Measurements from ENCODE around the gene MYH10.
A peak's percentile ranks its signal among the peaks of the same experiment; 100 is the strongest.

Gene MYH10

GRCh38 chr17:8639709-8640108, 9.2 kb upstream of the MYH10 start:
- H3K9me3 ChIP-seq (replicated peaks; ENCODE audit: insufficient read depth, low read length): no peaks in the 10 kb centered on the region
- TF ChIP-seq EZH2phosphoT487 (IDR thresholded peaks at IDR 0.05; ENCODE audit: low read length) (no peak), EZH2 (optimal IDR thresholded peaks at IDR 0.05; ENCODE audit: low read depth, low read length) (no peak), CTCF (IDR thresholded peaks at IDR 0.05; ENCODE audit: low read length) (no peak)
- no peaks in the 10 kb centered on the region for H3K79me2 ChIP-seq (ENCODE audit: low read length)
- H3K27ac ChIP-seq (ENCODE audit: low read length): no peak overlapping the region
- no peaks in the 10 kb centered on the region for H3K27me3 ChIP-seq (replicated peaks; ENCODE audit: insufficient read depth, low read length)
- no peak for DNase-seq
- no peak overlapping the region for H3K4me2 ChIP-seq (ENCODE audit: low read depth, low read length)
- no peak overlapping the region for H3K4me3 ChIP-seq (ENCODE audit: low read length)
- H3K36me3 ChIP-seq (replicated peaks; ENCODE audit: insufficient read depth, low read length): no peaks in the 10 kb centered on the region
- H3K4me1 ChIP-seq (ENCODE audit: low read length): no peaks in the 10 kb centered on the region
- H3K9me2 ChIP-seq (replicated peaks; ENCODE audit: insufficient read depth, low read length): no peaks in the 10 kb centered on the region
- no peak overlapping the region for H3K9ac ChIP-seq (ENCODE audit: low read length)
- no peaks in the 10 kb centered on the region for H3F3A ChIP-seq (ENCODE audit: insufficient read depth, low read length)
- H4K20me1 ChIP-seq (ENCODE audit: insufficient read depth, low read length): no peaks in the 10 kb centered on the region
- no peak overlapping the region for H2AFZ ChIP-seq (ENCODE audit: low read length)

- peak overlapping the region; percentile 94; the same call in 1 of the 2 replicates for H2AFZ ChIP-seq (ENCODE audit: low read length)
- no peaks in the 10 kb centered on the region for H3K27me3 ChIP-seq (replicated peaks; ENCODE audit: insufficient read depth, low read length)
- peaks cover 5% of the 10 kb centered on the region for H3K4me1 ChIP-seq (ENCODE audit: low read length)
- H3K27ac ChIP-seq (ENCODE audit: low read length): no peak overlapping the region
- H3K9ac ChIP-seq (ENCODE audit: low read length): no peak overlapping the region; the same call in 1 of the 2 replicates
- TF ChIP-seq EZH2phosphoT487 (IDR thresholded peaks at IDR 0.05; ENCODE audit: low read length) (no peak), CTCF (IDR thresholded peaks at IDR 0.05; ENCODE audit: low read length) (no peak), EZH2 (optimal IDR thresholded peaks at IDR 0.05; ENCODE audit: low read depth, low read length) (no peak)
- DNase-seq: peak; percentile 31
- no peaks in the 10 kb centered on the region for H3K9me3 ChIP-seq (replicated peaks; ENCODE audit: insufficient read depth, low read length)
- no peaks in the 10 kb centered on the region for H3K36me3 ChIP-seq (replicated peaks; ENCODE audit: insufficient read depth, low read length)
- no peaks in the 10 kb centered on the region for H4K20me1 ChIP-seq (ENCODE audit: insufficient read depth, low read length)
- H3F3A ChIP-seq (ENCODE audit: insufficient read depth, low read length): peaks cover 10% of the 10 kb centered on the region; the same call in 1 of the 2 replicates
- peak overlapping the region; percentile 87 for H3K4me2 ChIP-seq (ENCODE audit: low read depth, low read length)
- no peaks in the 10 kb centered on the region for H3K9me2 ChIP-seq (replicated peaks; ENCODE audit: insufficient read depth, low read length)
- H3K79me2 ChIP-seq (ENCODE audit: low read length): peaks cover 31% of the 10 kb centered on the region
- H3K4me3 ChIP-seq (ENCODE audit: low read length): peak overlapping the region; percentile 96; the same call in 1 of the 2 replicates
Measured at GRCh38 chr17:8632061-8632460, 1.5 kb upstream of the MYH10 start.

- Histone ChIP-seq H3K4me1 (ENCODE audit: low read length) (peaks cover 5% of the 10 kb centered on the region), H2AFZ (ENCODE audit: low read length) (peak overlapping the region; percentile 94), H3K79me2 (ENCODE audit: low read length) (peaks cover 36% of the 10 kb centered on the region), H3K9me3 (replicated peaks; ENCODE audit: insufficient read depth, low read length) (no peaks in the 10 kb centered on the region), H3K36me3 (replicated peaks; ENCODE audit: insufficient read depth, low read length) (no peaks in the 10 kb centered on the region), H3F3A (ENCODE audit: insufficient read depth, low read length) (peaks cover 10% of the 10 kb centered on the region; the same call in 1 of the 2 replicates), H4K20me1 (ENCODE audit: insufficient read depth, low read length) (no peaks in the 10 kb centered on the region), H3K9me2 (replicated peaks; ENCODE audit: insufficient read depth, low read length) (no peaks in the 10 kb centered on the region), H3K27me3 (replicated peaks; ENCODE audit: insufficient read depth, low read length) (no peaks in the 10 kb centered on the region), H3K27ac (ENCODE audit: low read length) (peak overlapping the region; percentile 78; the same call in 1 of the 2 replicates), H3K4me2 (ENCODE audit: low read depth, low read length) (peak overlapping the region; percentile 87), H3K4me3 (ENCODE audit: low read length) (peak overlapping the region; percentile 96), H3K9ac (ENCODE audit: low read length) (peak overlapping the region; percentile 82)
- TF ChIP-seq CTCF (IDR thresholded peaks at IDR 0.05; ENCODE audit: low read length) (no peak; the same call in 1 of the 2 replicates), EZH2 (optimal IDR thresholded peaks at IDR 0.05; ENCODE audit: low read depth, low read length) (no peak), EZH2phosphoT487 (IDR thresholded peaks at IDR 0.05; ENCODE audit: low read length) (no peak)
- DNase-seq: no peak
Measured at GRCh38 chr17:8631554-8631877, 991 bp upstream of the MYH10 start.

Data from MM.1S (cell line).